Measurements from ENCODE around the gene RICTOR. TPM values are rescaled to one million over a fixed set of nuclear protein-coding genes. Genes with fewer than 3 reads are reported as not detected.

Gene RICTOR
- total and polyA plus RNA-seq, 9 of the 15 experiments (the other 6 are each of a cell fraction or from before 2014, with no cell fraction given) = 13.9 to 46.6 (median 22.6) TPM

DNA sequence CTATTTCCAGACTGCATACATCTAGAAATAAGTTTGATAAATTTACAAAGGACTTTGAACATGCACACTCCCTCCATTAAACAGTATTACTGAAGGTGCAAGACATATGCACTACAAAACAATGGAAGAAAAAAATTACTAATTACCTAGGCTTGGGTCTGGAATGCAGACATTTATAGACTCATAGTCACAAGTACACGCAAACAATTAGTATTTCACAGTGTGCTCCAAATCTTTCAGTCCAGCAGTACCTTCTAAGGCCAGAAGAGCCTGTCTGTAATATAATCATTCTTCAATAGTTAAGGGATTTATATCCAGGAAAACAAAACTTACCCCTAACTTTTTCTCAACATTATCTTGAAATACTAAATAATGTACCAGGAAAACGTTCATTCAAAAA is 11.2 kb downstream of the RICTOR start:
- Histone ChIP-seq H3K36me3 (ENCODE audit: control insufficient read depth, insufficient read depth, low read length) (peaks cover 34% of the 10 kb centered on the region), H3K4me2 (ENCODE audit: insufficient read depth, low read length) (no peak overlapping the region), H2AFZ (ENCODE audit: low read depth, low read length) (no peak overlapping the region), H3K9ac (ENCODE audit: insufficient read depth in 1 of 2, low read depth in 2 of 2, low read length in 2 of 2) (no peak overlapping the region), H3K9me3 (replicated peaks; ENCODE audit: control insufficient read depth, insufficient read depth, low read depth, low read length) (peaks cover 7% of the 10 kb centered on the region; the same call in 1 of the 2 replicates), H3K27ac (ENCODE audit: extremely low read depth, low read depth, low read length) (peak overlapping the region; percentile 20; the same call in 1 of the 3 replicates), H3K4me3 (no peak overlapping the region), H3K79me2 (ENCODE audit: control insufficient read depth, insufficient read depth, low read length) (peaks cover 99% of the 10 kb centered on the region), H3K4me1 (replicated peaks in 1 of 2; ENCODE audit: control insufficient read depth in 2 of 2, insufficient read depth in 2 of 2, low read length in 2 of 2) (no peaks in the 10 kb centered on the region), H3K27me3 (ENCODE audit: control insufficient read depth in 2 of 2, insufficient read depth in 2 of 2, low read length in 2 of 2) (no peaks in the 10 kb centered on the region), H4K20me1 (replicated peaks; ENCODE audit: control insufficient read depth, insufficient read depth, low read length) (no peaks in the 10 kb centered on the region), H3K9me1 (ENCODE audit: control insufficient read depth, insufficient read depth, low read length) (no peaks in the 10 kb centered on the region)
- DNase-seq (ENCODE audit: extremely low read depth in 1 of 4, low spot score in 3 of 4) (no peak), FAIRE-seq (no peak), ATAC-seq (peak; percentile 57)
- intact Hi-C loops (cut with micrococcal nuclease) (no loop called here), in situ Hi-C loops (cut with MboI) (no loop called here)
- ChIA-PET POLR2A (interaction anchor here (4.5 kb wide), 1 partner anchor 9 kb away, joined by 26 read pairs; no protein-coding TSS in a partner anchor), CTCF (ENCODE audit: low intra/inter-chr PET ratio) (no interaction called here)
- TF ChIP-seq USF1 (CRISPR knock-in tag; IDR thresholded peaks at IDR 0.05) (no peak), HMGXB4 (CRISPR knock-in tag; IDR thresholded peaks at IDR 0.05) (no peak), NONO (IDR thresholded peaks at IDR 0.05; ENCODE audit: low read depth in 2 of 2, low read length in 1 of 2) (0 out of 4 replicates have a peak, but pooled peaks of 1 of the 2 experiments have one; percentile 7), MIER1 (IDR thresholded peaks at IDR 0.05; ENCODE audit: low read depth) (no peak), CCAR2 (IDR thresholded peaks at IDR 0.05; ENCODE audit: low read depth, low read length) (no peak)
- WGBS (ENCODE audit: insufficient coverage, low coverage, missing lambda C conversion rate) = 42% methylated on average over 2 of the region's 2 CpGs
- no TSS peak for BruUV-seq (replicated peaks)
